Endothelial cell of umbilical vein (primary cell): ENCODE results near the gene EFHB. TPM values are rescaled to one million over a fixed set of nuclear protein-coding genes. Genes with fewer than 3 reads are reported as not detected.

Source experiments
- BruUV-seq: library from RNA; stranded (reverse); fragments of 400-500 nt; replicated peaks from 2 replicates; lab custom pipeline; 2021; lab: Mats Ljungman, UMichigan
- CTCF ChIA-PET: fragments of 300-600, 350-600 bp; sonication (Branson Sonifier 250); formaldehyde crosslinking; loops from one replicate; lab custom pipeline; 2021; ENCODE audit warnings: antibody characterized with exemption, inconsistent platforms; lab: Charles Lee
- POLR2A ChIA-PET: fragments of 300-600, 350-600 bp; sonication (Branson Sonifier 250); formaldehyde crosslinking; loops from one replicate; lab custom pipeline; 2021; ENCODE audit warnings: antibody characterized with exemption, inconsistent platforms; lab: Charles Lee
- DNase-seq: peaks from one replicate; pipeline ENCODE4 v3.0.0-alpha.2; 2011; ENCODE audit warnings: low read depth, low spot score
- FAIRE-seq: peaks from 2 replicates; lab custom pipeline; 2011; peaks lifted over from hg19 to GRCh38; lab: Jason Lieb, UNC
- H2AFZ ChIP-seq: 2 replicates; pipeline ENCODE4 v1.6.0; 2012; ENCODE audit warnings: low read depth, low read length, control low read depth, inconsistent platforms
- H3K27ac ChIP-seq: 2 replicates; pipeline ENCODE4 v1.5.1; 2011; ENCODE audit warnings: low read depth, mild to moderate bottlenecking, control low read depth, low read length, moderate library complexity; ENCODE audit not compliant: insufficient read depth
- H3K27me3 ChIP-seq, 2 experiments: 2 replicates each; pipeline versions ENCODE4 v1.6.0 to v1.6.1; 2011; ENCODE audit warnings: low read length in 2 of 2, mixed read lengths in 1 of 2; ENCODE audit not compliant: control insufficient read depth in 2 of 2, insufficient read depth in 2 of 2
- H3K36me3 ChIP-seq, 2 experiments: 2 replicates in 1 of 2; 3 replicates in 1 of 2; pipeline ENCODE4 v1.5.1; 2011; ENCODE audit warnings: low read length in 2 of 2, mild to moderate bottlenecking in 1 of 2, moderate library complexity in 1 of 2; ENCODE audit not compliant: control insufficient read depth in 2 of 2, insufficient read depth in 2 of 2; ENCODE audit errors: extremely low read depth in 1 of 2
- H3K4me1 ChIP-seq: 3 replicates; pipeline ENCODE4 v1.5.1; 2011; ENCODE audit warnings: mild to moderate bottlenecking, low read length; ENCODE audit not compliant: control insufficient read depth, insufficient read depth; ENCODE audit errors: extremely low read depth
- H3K4me2 ChIP-seq: 2 replicates; pipeline ENCODE4 v1.6.1; 2011; ENCODE audit warnings: low read length, control low read depth, mixed read lengths; ENCODE audit not compliant: insufficient read depth
- H3K4me3 ChIP-seq, 3 experiments: fragments of 200-600 bp in 1 of 3; sonication (generic), shearing (Covaris generic) in 1 of 3; replicated peaks in 1 of 3; 2 replicates each; pipeline ENCODE4 v1.5.1; 2011 to 2016; ENCODE audit warnings: control low read depth in 3 of 3, low read length in 3 of 3, mild to moderate bottlenecking in 2 of 3, inconsistent platforms in 1 of 3, low read depth in 1 of 3, moderate library complexity in 1 of 3; ENCODE audit not compliant: insufficient read depth in 1 of 3
- H3K79me2 ChIP-seq: 2 replicates; pipeline ENCODE4 v1.6.0; 2012; ENCODE audit warnings: low read length, inconsistent platforms; ENCODE audit not compliant: control insufficient read depth, insufficient read depth
- H3K9ac ChIP-seq: replicated peaks from 2 replicates; pipeline ENCODE3; 2011; ENCODE audit warnings: low read length, control low read depth; ENCODE audit not compliant: insufficient read depth; ENCODE audit errors: extremely low read depth
- H3K9me1 ChIP-seq: replicated peaks from 3 replicates; pipeline ENCODE4 v1.6.0; 2011; ENCODE audit warnings: mild to moderate bottlenecking, low read length; ENCODE audit not compliant: control insufficient read depth, insufficient read depth; ENCODE audit errors: extremely low read depth
- H3K9me3 ChIP-seq: replicated peaks from 2 replicates; pipeline ENCODE4 v1.5.1; 2012; ENCODE audit warnings: low read length, inconsistent platforms; ENCODE audit not compliant: control insufficient read depth, insufficient read depth
- H4K20me1 ChIP-seq: replicated peaks from 2 replicates; pipeline ENCODE3; 2011; ENCODE audit warnings: mild to moderate bottlenecking, low read length; ENCODE audit not compliant: control insufficient read depth, insufficient read depth; ENCODE audit errors: extremely low read depth
- EZH2 ChIP-seq: IDR thresholded peaks from 2 replicates; pipeline ENCODE4 v1.6.1; 2012; ENCODE audit warnings: borderline replicate concordance, low read depth, mild to moderate bottlenecking, moderate library complexity, low read length, inconsistent platforms; ENCODE audit not compliant: severe bottlenecking
- FOS ChIP-seq: IDR thresholded peaks from 2 replicates; pipeline ENCODE4 v1.6.1; 2011; ENCODE audit warnings: mild to moderate bottlenecking, low read length, moderate library complexity, borderline replicate concordance; ENCODE audit not compliant: insufficient read depth
- GATA2 ChIP-seq: IDR thresholded peaks from 2 replicates; pipeline ENCODE4 v1.7.0; 2011; ENCODE audit warnings: low read depth, mild to moderate bottlenecking, moderate library complexity, mixed read lengths, low read length; ENCODE audit not compliant: insufficient read length, insufficient read depth
- JUN ChIP-seq: IDR thresholded peaks from 2 replicates; pipeline ENCODE4 v1.6.1; 2011; ENCODE audit warnings: borderline replicate concordance, low read depth; ENCODE audit not compliant: insufficient read length, insufficient read depth
- MYC ChIP-seq: IDR thresholded peaks from one replicate; pipeline ENCODE4 v1.6.1; 2011; ENCODE audit warnings: mild to moderate bottlenecking, low read depth, low read length
- dilution Hi-C: fragments of 300-500 bp; cut with MboI; formaldehyde crosslinking; loops from one replicate; pipeline ENCODE4 v1.15.0; 2019; ENCODE audit warnings: low sequenced_read_pairs; ENCODE audit not compliant: extremely low pct_ligation_motif_present
- intact Hi-C: fragments of 100-400 bp; cut with micrococcal nuclease; formaldehyde crosslinking; loops from one replicate; pipeline ENCODE4 v1.10.0; 2022
- polyA plus RNA-seq, 4 experiments: library from polyadenylated mRNA; depleted of rRNA in 3 of 4; stranded (reverse) in 3 of 4; unstranded in 1 of 4; fragments of >200 nt; gene quantifications; 2 replicates each; pipeline versions ENCODE4 v1.2.1 to v1.2.3, GENCODE V29; 2011 to 2012; ENCODE audit warnings: missing spikeins in 1 of 4
- total RNA-seq: library from RNA; stranded (reverse); gene quantifications from 2 replicates; pipeline ENCODE4 v1.2.3, GENCODE V29; 2021
- TF ChIP-seq, protein P1 (sequence below), 2 donors: IDR thresholded peaks; 1 replicate in 1 of 2; 2 replicates in 1 of 2; pipeline ENCODE4 v1.5.1; 2011; ENCODE audit warnings: low read length in 2 of 2, mild to moderate bottlenecking in 2 of 2, moderate library complexity in 2 of 2, control low read depth in 1 of 2, inconsistent platforms in 1 of 2, low read depth in 1 of 2; ENCODE audit not compliant: insufficient read depth in 1 of 2; ENCODE audit errors: extremely low read depth in 1 of 2
- TF ChIP-seq, protein P2 (sequence below): IDR thresholded peaks from 2 replicates; pipeline ENCODE4 v1.6.1; 2011; ENCODE audit not compliant: insufficient read depth, insufficient read length

The EFHB gene
- total and polyA plus RNA-seq, 2 donors (not counting 3 experiments of a cell fraction or from before 2014, with no cell fraction given) = 0.82 TPM; not detected in 1

- no peaks in the 10 kb centered on the region for H3K27me3 ChIP-seq
- ChIA-PET CTCF (no interaction called here), POLR2A (no interaction called here)
- no peak overlapping the region for H3K4me2 ChIP-seq
- H3K27ac ChIP-seq = no peak overlapping the region
- H3K36me3 ChIP-seq = no peaks in the 10 kb centered on the region
- dilution Hi-C loops = no loop called here
- TF ChIP-seq FOS (no peak), GATA2 (no peak), EZH2 (no peak), JUN (no peak), MYC (no peak)
- TF ChIP-seq, protein P1, sequence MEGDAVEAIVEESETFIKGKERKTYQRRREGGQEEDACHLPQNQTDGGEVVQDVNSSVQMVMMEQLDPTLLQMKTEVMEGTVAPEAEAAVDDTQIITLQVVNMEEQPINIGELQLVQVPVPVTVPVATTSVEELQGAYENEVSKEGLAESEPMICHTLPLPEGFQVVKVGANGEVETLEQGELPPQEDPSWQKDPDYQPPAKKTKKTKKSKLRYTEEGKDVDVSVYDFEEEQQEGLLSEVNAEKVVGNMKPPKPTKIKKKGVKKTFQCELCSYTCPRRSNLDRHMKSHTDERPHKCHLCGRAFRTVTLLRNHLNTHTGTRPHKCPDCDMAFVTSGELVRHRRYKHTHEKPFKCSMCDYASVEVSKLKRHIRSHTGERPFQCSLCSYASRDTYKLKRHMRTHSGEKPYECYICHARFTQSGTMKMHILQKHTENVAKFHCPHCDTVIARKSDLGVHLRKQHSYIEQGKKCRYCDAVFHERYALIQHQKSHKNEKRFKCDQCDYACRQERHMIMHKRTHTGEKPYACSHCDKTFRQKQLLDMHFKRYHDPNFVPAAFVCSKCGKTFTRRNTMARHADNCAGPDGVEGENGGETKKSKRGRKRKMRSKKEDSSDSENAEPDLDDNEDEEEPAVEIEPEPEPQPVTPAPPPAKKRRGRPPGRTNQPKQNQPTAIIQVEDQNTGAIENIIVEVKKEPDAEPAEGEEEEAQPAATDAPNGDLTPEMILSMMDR (IDR thresholded peaks at IDR 0.05; ENCODE audit: extremely low read depth in 1 of 2, insufficient read depth in 1 of 2, low read depth in 1 of 2, low read length in 2 of 2) = no peak
- TF ChIP-seq, protein P2, sequence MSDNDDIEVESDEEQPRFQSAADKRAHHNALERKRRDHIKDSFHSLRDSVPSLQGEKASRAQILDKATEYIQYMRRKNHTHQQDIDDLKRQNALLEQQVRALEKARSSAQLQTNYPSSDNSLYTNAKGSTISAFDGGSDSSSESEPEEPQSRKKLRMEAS = no peak
- no peak overlapping the region for H3K9ac ChIP-seq
- no TSS peak for BruUV-seq
- no peaks in the 10 kb centered on the region for H3K79me2 ChIP-seq
- intact Hi-C loops = no loop called here
- no peaks in the 10 kb centered on the region for H3K4me1 ChIP-seq
- H2AFZ ChIP-seq = no peak overlapping the region
- H3K9me1 ChIP-seq = no peaks in the 10 kb centered on the region
- DNase-seq = no peak
- no peaks in the 10 kb centered on the region for H3K9me3 ChIP-seq
- no peak for FAIRE-seq
- no peaks in the 10 kb centered on the region for H4K20me1 ChIP-seq
- H3K4me3 ChIP-seq = no peak overlapping the region
Measured at GRCh38 chr3:19903649-19904048, 30.4 kb downstream of the EFHB start.
